Fibroblast of pulmonary artery (primary cell): ENCODE results near the gene SERGEF.

Source experiments
- DNase-seq: peaks from one replicate; pipeline ENCODE4 v3.0.0-alpha.2; 2010; ENCODE audit warnings: low read depth
- H3K4me3 ChIP-seq: replicated peaks from 2 replicates; pipeline ENCODE4 v1.5.1; 2011; ENCODE audit warnings: low read depth, mild to moderate bottlenecking, control low read depth, low read length, moderate library complexity
- CTCF ChIP-seq: IDR thresholded peaks from 2 replicates; pipeline ENCODE4 v1.5.1; 2011; ENCODE audit warnings: mild to moderate bottlenecking, control low read depth, low read length, inconsistent platforms; ENCODE audit errors: missing control alignments

Gene SERGEF

GRCh38 chr11:17753641-17754040 lies 259.2 kb downstream of the SERGEF start:
- TF ChIP-seq CTCF, result no peak
- no peak for DNase-seq
- H3K4me3 ChIP-seq, result no peak overlapping the region

- H3K4me3 ChIP-seq, result no peak overlapping the region
- no peak for DNase-seq
- TF ChIP-seq CTCF, result no peak
Measured at GRCh38 chr11:17753153-17753552, 259.7 kb downstream of the SERGEF start.

GRCh38 chr11:17752144-17752543 lies 260.7 kb downstream of the SERGEF start:
- DNase-seq, result no peak
- no peak for TF ChIP-seq CTCF
- no peak overlapping the region for H3K4me3 ChIP-seq

GRCh38 chr11:17751558-17751957 lies 261.3 kb downstream of the SERGEF start:
- no peak for TF ChIP-seq CTCF
- no peak overlapping the region for H3K4me3 ChIP-seq
- no peak for DNase-seq

- TF ChIP-seq CTCF, result no peak
- no peak for DNase-seq
- no peak overlapping the region for H3K4me3 ChIP-seq
Measured at GRCh38 chr11:17750801-17751165, 262.1 kb downstream of the SERGEF start.

- H3K4me3 ChIP-seq, result no peak overlapping the region
- TF ChIP-seq CTCF, result no peak
- no peak for DNase-seq
Measured at GRCh38 chr11:17750013-17750800, 262.6 kb downstream of the SERGEF start.
